GM18873 (cell line): Measurements from ENCODE around the gene ACO1.

Source experiments
- ATAC-seq: cut with Tn5 transposase; IDR thresholded peaks from one replicate; pipeline ENCODE4 v1.9.1; 2021; ENCODE audit warnings: mild to moderate bottlenecking, moderate library complexity, moderate number of reproducible peaks; ENCODE audit not compliant: unreplicated experiment, low FRiP score

Gene ACO1

GRCh38 chr9:32413424-32413823, 29.0 kb downstream of the ACO1 start:
- ATAC-seq = no peak

GRCh38 chr9:32414856-32415255, 30.4 kb downstream of the ACO1 start:
- ATAC-seq = no peak

GRCh38 chr9:32419921-32420320, 35.5 kb downstream of the ACO1 start:
- ATAC-seq = no peak

- no peak for ATAC-seq
These were observed 37.9 kb downstream of the ACO1 start for GRCh38 chr9:32422237-32422806.

- no peak for ATAC-seq
These were observed 38.9 kb downstream of the ACO1 start for GRCh38 chr9:32423371-32423770.

- ATAC-seq = no peak
These were observed 40.2 kb downstream of the ACO1 start for GRCh38 chr9:32424616-32425015.

- no peak for ATAC-seq
These were observed 42.0 kb downstream of the ACO1 start for GRCh38 chr9:32426278-32426939.

- ATAC-seq = no peak
These were observed 42.8 kb downstream of the ACO1 start for GRCh38 chr9:32427111-32427873.

- no peak for ATAC-seq
These were observed 46.3 kb downstream of the ACO1 start for GRCh38 chr9:32430720-32431119.

- ATAC-seq = no peak
These were observed 46.8 kb downstream of the ACO1 start for GRCh38 chr9:32431196-32431595.

- no peak for ATAC-seq
These were observed 47.6 kb downstream of the ACO1 start for GRCh38 chr9:32431940-32432555.

GRCh38 chr9:32434892-32435291, 50.4 kb downstream of the ACO1 start:
- no peak for ATAC-seq

GRCh38 chr9:32441678-32442077, 57.2 kb downstream of the ACO1 start:
- ATAC-seq = no peak

- ATAC-seq = no peak
These were observed 58.0 kb downstream of the ACO1 start for GRCh38 chr9:32442433-32442832.

GRCh38 chr9:32449969-32450368, 65.5 kb downstream of the ACO1 start:
- no peak for ATAC-seq

- no peak for ATAC-seq
These were observed 69.8 kb downstream of the ACO1 start for GRCh38 chr9:32454280-32454679.

GRCh38 chr9:32455738-32456137, 71.3 kb downstream of the ACO1 start:
- no peak for ATAC-seq

GRCh38 chr9:32456564-32456963, 72.1 kb downstream of the ACO1 start:
- ATAC-seq = no peak

- ATAC-seq = no peak
These were observed 79.3 kb downstream of the ACO1 start for GRCh38 chr9:32463500-32464293.

GRCh38 chr9:32468740-32469139, 84.3 kb downstream of the ACO1 start:
- ATAC-seq = no peak

- ATAC-seq = no peak
These were observed 87.9 kb downstream of the ACO1 start for GRCh38 chr9:32472344-32472743.
